Dermis microvascular lymphatic vessel endothelial cell (primary cell): Measurements from ENCODE around the gene RAC3. TPM values are rescaled to one million over a fixed set of nuclear protein-coding genes. Genes with fewer than 3 reads are reported as not detected.

ENCODE experiments used
- DNase-seq, 2 donors: peaks; one replicate each; pipeline versions ENCODE4 v3.0.0 to v3.0.0-alpha.2; 2010; ENCODE audit warnings: low read depth in 2 of 2
- total RNA-seq: library from RNA; depleted of rRNA; stranded (reverse); fragments of >200 nt; gene quantifications from 2 replicates; pipeline ENCODE4 v1.2.1, GENCODE V29; 2014

Gene RAC3
- total RNA-seq, 1 donor from 2014 or later, result 14.5 TPM

- no peak for DNase-seq
Measured at GRCh38 chr17:82072827-82073226, 41.3 kb downstream of the RAC3 start.

GRCh38 chr17:82073446-82073845, 42.0 kb downstream of the RAC3 start:
- no peak for DNase-seq

GRCh38 chr17:82076018-82076784, 44.7 kb downstream of the RAC3 start:
- DNase-seq, result no peak

- DNase-seq, result no peak
Measured at GRCh38 chr17:82076785-82077591, 45.5 kb downstream of the RAC3 start.

- DNase-seq, result no peak
Measured at GRCh38 chr17:82077617-82078358, 46.3 kb downstream of the RAC3 start.

- DNase-seq, result no peak
Measured at GRCh38 chr17:82078433-82078832, 47.0 kb downstream of the RAC3 start.

- no peak for DNase-seq
Measured at GRCh38 chr17:82079001-82079677, 47.7 kb downstream of the RAC3 start.

- DNase-seq, result no peak
Measured at GRCh38 chr17:82080048-82080788, 48.7 kb downstream of the RAC3 start.

GRCh38 chr17:82080789-82081464, 49.4 kb downstream of the RAC3 start:
- DNase-seq, result no peak

GRCh38 chr17:82081546-82081945, 50.1 kb downstream of the RAC3 start:
- DNase-seq, result no peak

GRCh38 chr17:82081966-82082365, 50.5 kb downstream of the RAC3 start:
- no peak for DNase-seq

- DNase-seq, result no peak
Measured at GRCh38 chr17:82082456-82082855, 51.0 kb downstream of the RAC3 start.

GRCh38 chr17:82083009-82083408, 51.5 kb downstream of the RAC3 start:
- no peak for DNase-seq

Other genes starting within 250 kb of the RAC3 start
- not detected in 2 replicates for gene GCGR, start 227.5 kb upstream of the RAC3 start, total RNA-seq
- gene MCRIP1, start 198.4 kb upstream of the RAC3 start, total RNA-seq, result 81.8 and 133 TPM in 2 replicates
- gene PPP1R27, start 196.6 kb upstream of the RAC3 start, total RNA-seq, result not detected in 2 replicates
- 634 and 739 TPM in 2 replicates for gene P4HB, start 171.1 kb upstream of the RAC3 start, total RNA-seq
- gene ARHGDIA, start 160.3 kb upstream of the RAC3 start, total RNA-seq, result 97.7 and 157 TPM in 2 replicates
- 142 and 181 TPM in 2 replicates for gene ALYREF, start 140.1 kb upstream of the RAC3 start, total RNA-seq
- gene ANAPC11, start 140.0 kb upstream of the RAC3 start, total RNA-seq, result 108 and 109 TPM in 2 replicates
- gene NPB, start 129.4 kb upstream of the RAC3 start, total RNA-seq, result 0.13 TPM in 1 of 2 replicates, not detected in the other
- 30.2 and 40.4 TPM in 2 replicates for gene PCYT2, start 120.3 kb upstream of the RAC3 start, total RNA-seq
- 11.9 and 12.3 TPM in 2 replicates for gene SIRT7, start 113.5 kb upstream of the RAC3 start, total RNA-seq
- 10.4 and 19.0 TPM in 2 replicates for gene MAFG, start 103.9 kb upstream of the RAC3 start, total RNA-seq
- 60.8 and 71.2 TPM in 2 replicates for gene PYCR1, start 94.4 kb upstream of the RAC3 start, total RNA-seq
- not detected in 2 replicates for gene MYADML2, start 84.4 kb upstream of the RAC3 start, total RNA-seq
- gene NOTUM, start 70.5 kb upstream of the RAC3 start, total RNA-seq, result under 0.01 TPM in 2 replicates
- gene ASPSCR1, start 54.0 kb upstream of the RAC3 start, total RNA-seq, result 22.0 and 23.4 TPM in 2 replicates
- 23.5 and 38.6 TPM in 2 replicates for gene CENPX, start 8.8 kb upstream of the RAC3 start, total RNA-seq
- 10.0 and 10.1 TPM in 2 replicates for gene LRRC45, start 8.4 kb upstream of the RAC3 start, total RNA-seq
- 33.1 and 42.7 TPM in 2 replicates for gene DCXR, start 6.0 kb downstream of the RAC3 start, total RNA-seq
- gene RFNG, start 20.1 kb downstream of the RAC3 start, total RNA-seq, result 16.4 and 28.2 TPM in 2 replicates
- 67.1 and 86.6 TPM in 2 replicates for gene GPS1, start 20.2 kb downstream of the RAC3 start, total RNA-seq
- 35.6 and 44.1 TPM in 2 replicates for gene DUS1L, start 34.1 kb downstream of the RAC3 start, total RNA-seq
- 54.4 and 61.1 TPM in 2 replicates for gene FASN, start 66.6 kb downstream of the RAC3 start, total RNA-seq
- gene CCDC57, start 181.2 kb downstream of the RAC3 start, total RNA-seq, result 2.8 and 5.4 TPM in 2 replicates
- gene SLC16A3, start 197.4 kb downstream of the RAC3 start, total RNA-seq, result 62.3 and 95.6 TPM in 2 replicates
- gene CSNK1D, start 242.0 kb downstream of the RAC3 start, total RNA-seq, result 36.1 and 56.0 TPM in 2 replicates